GM18508 (cell line): ENCODE data around the gene PSMA4.
"Not testable (repeated sequence)": the region's sequence is repeated elsewhere in the genome, so short reads cannot be mapped to it uniquely, and the experiment has no call there.

Experiments
- ATAC-seq: cut with Tn5 transposase; IDR thresholded peaks from one replicate; pipeline ENCODE4 v1.9.1; 2021; ENCODE audit warnings: moderate number of reproducible peaks; ENCODE audit not compliant: insufficient read depth, unreplicated experiment

PSMA4 gene

GRCh38 chr15:78550815-78551214 is 10.6 kb downstream of the PSMA4 start:
- ATAC-seq: no peak

DNA sequence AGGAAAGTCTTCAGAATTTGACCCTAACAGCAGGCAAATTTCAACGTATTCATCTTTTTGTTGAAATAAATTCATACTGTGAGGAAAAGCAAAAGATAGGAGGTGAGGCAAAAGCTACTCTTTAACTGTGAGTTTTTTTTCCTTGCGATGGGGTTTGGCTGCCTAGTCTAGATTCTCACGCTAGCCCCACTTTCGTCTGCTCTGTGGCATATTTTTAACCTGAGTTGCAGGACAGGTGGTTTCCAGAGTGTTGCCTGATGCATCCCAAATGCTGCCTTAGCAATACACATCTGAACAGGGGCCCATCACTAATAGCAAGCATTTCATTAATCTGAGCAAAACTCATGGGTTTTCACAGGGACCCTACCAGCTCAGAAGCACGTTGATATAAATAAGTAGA is 11.7 kb downstream of the PSMA4 start:
- no peak for ATAC-seq

DNA sequence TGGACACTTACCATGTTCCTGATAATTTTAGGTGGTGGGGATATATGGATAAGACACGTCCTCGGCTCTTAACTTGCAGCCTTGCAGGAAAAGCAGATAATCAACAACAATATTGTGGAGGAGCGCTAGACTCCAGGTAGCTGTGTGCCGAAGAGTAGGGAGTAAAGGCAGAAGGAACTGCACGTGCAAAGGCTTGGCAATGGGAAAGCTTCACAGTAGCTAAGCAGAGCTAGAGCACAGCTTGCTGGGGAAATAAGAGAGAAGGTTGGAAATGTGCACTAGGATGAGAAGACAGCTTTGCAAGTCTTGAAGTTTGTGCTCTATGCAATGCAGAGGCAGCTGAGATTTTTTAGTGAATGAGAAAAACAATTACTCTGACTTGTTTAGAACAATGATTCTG is 12.4 kb downstream of the PSMA4 start:
- no peak for ATAC-seq

DNA sequence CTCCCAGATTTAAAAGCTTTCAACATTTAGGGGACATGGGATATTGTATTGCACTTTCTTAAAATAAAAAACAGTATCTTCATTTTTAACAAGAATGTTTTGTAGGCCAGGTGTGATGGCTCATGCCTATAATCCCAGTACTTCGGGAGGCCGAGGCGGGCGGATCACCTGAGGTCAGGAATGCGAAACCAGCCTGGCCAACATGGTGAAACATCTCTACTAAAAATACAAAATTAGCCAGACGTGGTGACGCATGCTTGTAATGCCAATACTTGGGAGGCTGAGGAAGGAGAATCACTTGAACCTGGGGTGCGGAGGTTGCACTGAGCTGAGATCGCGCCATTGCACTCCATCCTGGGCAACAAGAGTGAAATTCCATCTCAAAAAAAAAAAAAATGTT is 20.0 kb downstream of the PSMA4 start:
- not testable (repeated sequence) for ATAC-seq

GRCh38 chr15:78561490-78561889 is 21.2 kb downstream of the PSMA4 start:
- no peak for ATAC-seq

DNA sequence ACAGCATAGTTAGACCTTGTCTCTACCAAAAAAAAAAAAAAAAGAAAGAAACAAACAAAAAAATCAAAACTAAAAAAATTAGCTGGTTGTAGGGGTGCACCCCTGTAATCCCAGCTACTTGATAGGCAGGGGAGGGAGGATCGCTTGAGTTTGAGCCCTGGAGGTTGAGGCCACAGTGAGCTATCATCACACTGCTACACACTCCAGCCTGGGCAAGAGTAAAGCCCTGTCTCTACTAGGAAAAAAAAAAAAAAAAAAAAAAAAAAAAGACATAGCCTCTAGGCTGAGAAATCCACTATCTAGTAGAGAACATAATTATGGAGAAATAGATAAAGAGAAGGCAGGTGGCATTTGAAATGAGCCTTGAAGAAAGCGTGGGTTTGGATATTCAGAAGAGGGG is 22.8 kb downstream of the PSMA4 start:
- ATAC-seq: no peak

GRCh38 chr15:78564743-78565096 is 24.5 kb downstream of the PSMA4 start:
- no peak for ATAC-seq

GRCh38 chr15:78565097-78565950 is 25.1 kb downstream of the PSMA4 start, which contains the start of gene CHRNA5:
CHRNA5 (plus strand) TSS chr15:78565520; CDS start chr15:78565720, 200 bp downstream.
- no peak for ATAC-seq

GRCh38 chr15:78565951-78566774 is 25.9 kb downstream of the PSMA4 start:
- no peak for ATAC-seq

DNA sequence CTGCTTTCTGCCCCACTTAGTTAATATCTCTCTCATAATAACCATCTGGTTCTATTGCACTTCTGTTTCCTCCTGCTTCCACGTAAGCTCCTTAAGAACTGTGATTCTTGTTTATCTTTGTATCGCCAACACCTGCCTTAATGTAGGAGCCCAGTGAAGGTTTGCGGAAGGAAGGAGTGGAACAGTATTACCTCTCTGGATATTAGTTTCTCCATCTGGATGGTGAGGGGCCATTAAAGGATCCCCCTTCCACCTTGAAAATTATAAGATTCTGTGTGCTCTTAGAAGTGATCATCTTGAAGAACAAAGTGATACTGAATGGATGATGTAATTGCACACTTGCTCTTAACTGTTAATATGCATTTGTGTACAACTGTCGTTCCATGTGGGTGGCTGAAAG is 27.3 kb downstream of the PSMA4 start:
- no peak for ATAC-seq

- no peak for ATAC-seq
These were observed 30.5 kb downstream of the PSMA4 start for GRCh38 chr15:78570710-78571109.

DNA sequence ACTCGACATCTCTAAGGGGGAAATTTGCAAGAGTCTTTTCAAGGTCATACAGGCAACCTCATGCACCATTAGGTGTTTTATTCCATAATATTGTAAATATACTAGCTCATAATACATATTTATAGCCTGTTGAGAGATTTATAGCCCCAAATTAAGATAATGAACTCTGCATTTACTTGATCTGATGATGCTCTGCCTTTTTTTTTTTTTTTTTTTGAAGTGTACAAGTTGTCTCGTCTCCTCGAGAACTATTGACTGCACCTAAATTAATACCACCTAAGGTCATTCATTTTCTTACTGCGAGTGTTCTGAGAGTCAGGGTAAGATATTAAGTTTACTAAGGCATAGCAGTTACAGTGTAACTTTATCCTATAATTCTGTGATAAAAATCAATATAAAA is 31.1 kb downstream of the PSMA4 start:
- ATAC-seq: no peak

DNA sequence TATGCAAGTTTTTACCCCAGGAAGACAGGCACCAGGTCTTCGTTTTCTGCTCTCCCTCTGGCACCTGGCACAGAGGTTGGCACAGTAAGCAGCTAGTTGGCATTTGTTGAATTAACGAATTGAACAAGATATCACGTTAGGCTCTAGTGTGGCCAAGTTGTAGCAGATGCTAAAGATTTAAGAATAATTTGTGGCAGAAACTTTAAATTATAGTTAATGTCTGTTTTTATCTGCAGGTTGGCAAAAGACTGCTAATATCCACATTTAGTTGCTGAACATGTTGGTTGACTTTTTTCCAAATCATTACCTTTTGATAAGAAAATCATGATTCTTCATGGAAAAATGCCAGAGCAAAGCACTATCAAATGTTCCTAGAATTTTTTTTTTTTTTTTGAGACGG is 33.2 kb downstream of the PSMA4 start:
- ATAC-seq: no peak

- ATAC-seq: no peak
These were observed 34.7 kb downstream of the PSMA4 start for GRCh38 chr15:78574944-78575343.

GRCh38 chr15:78597583-78597982 is 57.3 kb downstream of the PSMA4 start:
- no peak for ATAC-seq

- no peak for ATAC-seq
These were observed 58.1 kb downstream of the PSMA4 start for GRCh38 chr15:78598348-78598747.

GRCh38 chr15:78599189-78599588 is 58.9 kb downstream of the PSMA4 start:
- ATAC-seq: no peak
